EL (cell line): ENCODE data around the gene FAM193B.
A peak's percentile ranks its signal among the peaks of the same experiment; 100 is the strongest.

Experiments
- DNase-seq: peaks from one replicate; pipeline ENCODE4 v3.0.0-alpha.2; 2016

The FAM193B gene

DNA sequence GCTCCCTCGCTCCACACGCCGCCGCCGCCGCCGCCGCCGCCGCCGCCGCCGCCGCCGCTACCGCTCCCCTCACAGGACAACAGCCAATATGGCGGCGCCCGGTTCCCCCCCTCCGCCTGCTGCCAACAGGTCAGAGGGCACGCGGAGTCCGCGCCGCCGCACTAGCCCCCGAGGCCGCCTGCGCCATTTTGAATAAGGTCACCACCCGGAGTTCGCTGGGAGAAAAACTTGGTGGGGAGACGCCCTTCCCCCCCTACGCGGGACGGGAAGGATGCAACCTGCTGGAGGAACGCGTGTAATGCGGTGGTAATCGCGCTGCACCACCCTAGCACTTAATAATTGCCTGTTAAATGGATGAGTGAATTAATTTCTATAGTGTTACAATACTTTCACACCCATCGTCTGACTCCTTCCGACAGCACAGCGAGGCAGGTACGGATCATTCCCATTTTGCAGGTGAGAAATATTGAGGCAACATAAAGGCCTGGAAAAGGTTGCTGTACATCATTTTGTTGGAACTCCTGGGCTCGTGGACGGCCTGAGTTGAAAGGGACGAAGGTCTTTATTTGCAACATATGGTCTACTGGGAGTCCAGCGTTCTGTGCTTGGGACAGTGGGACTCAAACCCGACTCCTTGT is at the start of gene FAM193B:
Gene FAM193B (minus strand): TSS at position 90 of the 638 bp plus-strand sequence. CDS start 105 bp downstream, outside the sequence.
- peak; percentile 91 for DNase-seq

DNA sequence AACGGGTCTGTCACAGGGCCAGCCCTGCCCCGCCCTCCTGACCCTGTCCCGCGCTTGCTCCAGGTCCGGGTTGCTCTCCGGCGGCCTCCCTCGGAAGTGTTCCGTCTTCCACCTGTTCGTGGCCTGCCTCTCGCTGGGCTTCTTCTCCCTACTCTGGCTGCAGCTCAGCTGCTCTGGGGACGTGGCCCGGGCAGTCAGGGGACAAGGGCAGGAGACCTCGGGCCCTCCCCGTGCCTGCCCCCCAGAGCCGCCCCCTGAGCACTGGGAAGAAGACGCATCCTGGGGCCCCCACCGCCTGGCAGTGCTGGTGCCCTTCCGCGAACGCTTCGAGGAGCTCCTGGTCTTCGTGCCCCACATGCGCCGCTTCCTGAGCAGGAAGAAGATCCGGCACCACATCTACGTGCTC is 49.8 kb upstream of the FAM193B start:
- no peak for DNase-seq

DNA sequence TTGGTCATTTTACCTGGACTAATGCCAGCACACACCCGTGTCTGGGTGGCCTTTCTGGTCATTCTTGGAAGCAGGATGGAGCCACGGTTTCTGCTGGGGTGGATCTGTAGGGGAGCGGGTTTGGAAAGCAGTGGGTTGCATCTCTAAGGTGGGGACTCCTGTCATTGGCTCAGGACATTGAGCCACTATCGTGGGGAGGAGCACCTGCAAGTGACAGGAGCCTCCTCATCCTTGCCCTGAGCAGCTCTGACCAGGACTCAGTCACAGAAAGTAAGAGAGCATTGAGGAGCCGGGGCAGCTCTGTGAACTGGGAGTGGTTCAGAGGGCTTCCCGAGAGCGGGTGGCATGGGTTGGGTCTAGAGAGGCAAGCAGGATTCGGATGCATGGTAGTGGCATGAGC is 49.3 kb upstream of the FAM193B start:
- no peak for DNase-seq

DNA sequence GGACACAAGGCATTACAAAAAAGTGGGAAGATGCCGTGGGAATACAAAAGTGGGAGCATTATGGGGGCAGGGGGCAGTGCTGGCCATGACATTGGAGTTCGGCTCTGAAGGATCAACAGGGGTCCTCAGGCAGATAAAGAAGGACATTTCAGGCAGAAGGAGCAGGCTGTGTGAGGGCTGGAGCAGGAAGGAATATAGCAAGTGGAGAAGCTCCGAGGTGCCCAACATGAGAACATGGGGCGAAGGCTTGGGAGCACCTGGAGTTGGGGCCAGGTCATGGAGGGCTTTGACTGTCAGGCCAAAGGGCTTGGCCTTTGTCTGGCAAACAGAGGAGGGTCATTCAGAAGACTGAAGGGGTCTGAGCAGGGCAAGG is 48.1 kb upstream of the FAM193B start:
- DNase-seq, result no peak

DNA sequence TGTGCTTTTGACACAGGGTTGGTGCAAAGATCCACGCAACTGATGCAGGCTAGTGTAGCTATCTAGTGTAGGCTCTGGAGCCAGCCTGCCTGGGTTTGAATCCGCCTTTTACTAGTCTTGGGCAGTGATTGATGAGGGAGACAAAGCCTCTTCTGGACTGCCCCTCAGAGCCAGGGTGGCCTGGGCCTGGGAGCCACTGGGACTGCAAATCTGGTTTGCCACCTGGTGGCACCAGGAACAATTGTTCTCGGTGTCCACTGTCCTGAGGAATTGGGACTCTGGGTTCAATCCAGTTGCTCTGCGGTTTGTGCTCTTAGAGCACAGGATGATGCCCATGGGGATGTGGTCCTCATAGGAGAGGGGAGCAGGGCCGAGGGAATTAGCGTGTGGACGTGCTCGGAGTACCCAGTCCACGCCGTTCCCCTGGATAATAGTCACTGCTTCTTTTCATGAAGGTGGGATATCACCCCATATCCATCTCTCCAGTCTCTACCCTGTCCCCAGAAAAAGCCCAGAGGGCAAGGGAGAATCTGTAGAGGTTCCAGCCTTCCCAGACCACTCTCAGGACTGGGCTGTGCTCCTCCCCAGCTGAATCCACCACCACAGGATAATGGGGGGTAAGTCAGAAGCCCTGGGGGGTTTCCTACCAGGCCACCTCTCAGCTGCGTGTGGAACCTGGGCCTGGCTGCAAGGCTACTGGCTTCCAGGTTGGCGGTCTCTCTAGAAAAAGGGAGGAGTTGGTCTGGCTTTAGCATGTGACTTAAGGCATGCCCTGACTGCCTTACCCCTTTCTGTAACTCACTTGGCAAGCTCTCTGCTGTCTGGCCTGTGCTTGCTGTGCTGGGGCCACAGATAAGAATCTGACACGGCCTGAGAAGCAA is 47.5 kb upstream of the FAM193B start:
- DNase-seq, result no peak

DNA sequence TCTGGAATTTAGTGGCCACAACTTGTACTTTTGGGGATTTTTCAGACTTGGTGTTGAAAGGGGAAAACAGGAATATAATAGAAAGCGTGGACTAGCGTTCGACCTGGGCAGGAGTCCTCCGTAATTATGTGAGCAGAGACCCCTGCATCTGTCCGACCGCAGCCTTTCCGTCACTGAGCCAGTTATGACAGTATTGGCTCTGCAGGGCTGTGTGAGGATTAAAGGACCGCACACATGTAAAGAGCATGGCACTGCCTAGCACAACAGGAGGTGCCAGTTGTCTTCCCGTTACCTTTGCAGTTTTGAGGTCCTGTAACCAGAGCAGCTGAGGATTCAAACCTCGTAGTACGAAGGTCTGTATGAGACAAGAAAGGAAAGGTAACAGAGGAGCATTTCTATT is 46.8 kb upstream of the FAM193B start:
- no peak for DNase-seq

DNA sequence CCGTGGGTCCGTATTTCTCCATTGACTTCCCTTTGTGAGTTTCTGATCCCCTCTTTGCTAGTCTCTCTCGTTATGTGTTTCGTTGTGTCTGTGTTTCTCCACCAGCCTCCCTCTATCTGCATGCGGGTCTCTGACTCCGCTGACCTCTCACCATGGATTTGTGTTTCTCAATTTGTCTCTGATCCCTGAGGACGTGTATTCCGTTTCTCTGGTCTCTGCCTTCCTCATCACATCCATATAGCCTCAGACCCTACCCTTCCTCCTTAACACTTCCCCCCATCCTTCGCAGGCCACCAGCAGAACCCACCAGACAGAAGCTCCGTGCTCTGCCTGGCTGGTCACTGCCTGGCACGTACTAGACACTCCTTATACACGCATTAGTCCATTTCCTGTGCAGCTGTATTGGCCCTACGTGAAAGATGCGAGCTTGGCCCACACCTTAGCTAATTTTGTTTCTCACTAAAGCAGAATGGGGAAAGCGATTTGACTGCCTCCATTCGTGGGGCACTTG is 46.2 kb upstream of the FAM193B start:
- peak; percentile 37 for DNase-seq

DNA sequence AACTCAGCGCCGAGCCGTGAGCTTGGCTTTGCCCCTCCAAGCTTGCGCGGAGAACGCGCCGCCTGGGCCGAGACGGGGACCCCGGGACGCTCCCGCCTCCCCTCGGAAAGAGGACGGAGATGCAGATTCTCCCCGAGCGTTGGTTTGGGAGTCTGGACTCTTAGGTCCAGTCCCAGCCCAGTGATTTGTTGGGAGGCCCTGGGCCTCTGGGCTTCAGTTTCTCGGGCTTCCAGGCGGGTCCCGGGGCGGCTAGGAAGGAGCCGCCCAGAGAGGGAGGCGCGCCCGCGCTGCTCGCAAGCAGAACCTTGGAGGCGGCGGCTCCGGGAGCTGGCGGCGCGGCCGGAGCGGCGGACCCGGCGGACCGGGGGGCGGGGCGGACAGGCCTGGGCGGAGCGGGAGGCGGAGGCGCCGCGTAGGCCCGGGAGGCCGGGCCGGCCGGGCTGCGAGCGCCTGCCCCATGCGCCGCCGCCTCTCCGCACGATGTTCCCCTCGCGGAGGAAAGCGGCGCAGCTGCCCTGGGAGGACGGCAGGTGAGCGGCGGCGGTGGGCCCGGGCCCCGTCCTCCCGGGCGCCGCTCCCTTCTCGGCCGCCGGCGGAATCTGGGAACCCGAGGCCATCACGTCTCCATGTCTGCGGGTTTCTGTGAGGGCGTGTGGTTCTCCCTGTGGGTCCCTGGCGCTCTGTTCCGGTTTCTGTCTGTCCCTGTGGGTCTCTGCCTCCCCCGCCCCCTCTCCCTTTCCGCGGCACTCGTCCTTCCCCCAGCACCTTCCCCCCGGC is 45.6 kb upstream of the FAM193B start, which contains the start of gene B4GALT7:
Gene B4GALT7 (plus strand): TSS at position 402 of the 777 bp plus-strand sequence. CDS start 79 bp downstream, at position 481.
- peak; percentile 82 for DNase-seq

DNA sequence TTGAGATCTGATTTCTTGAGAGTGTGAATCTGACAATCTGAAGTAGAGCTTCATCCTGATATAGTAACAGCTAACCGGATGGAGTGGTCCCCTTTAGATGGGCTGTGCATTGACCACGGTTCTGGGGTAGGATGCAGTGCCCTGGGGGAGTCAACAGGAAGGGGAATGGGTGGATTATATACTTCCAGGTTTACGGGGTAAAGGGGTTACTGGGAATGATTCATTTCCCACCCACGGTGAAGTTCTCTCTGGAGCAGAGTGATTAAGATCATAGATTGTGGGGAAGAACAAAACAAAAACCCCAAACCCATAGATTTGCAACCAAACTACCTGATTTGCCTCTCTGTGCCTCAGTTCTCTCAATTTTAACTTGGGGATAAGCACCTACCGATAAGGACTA is 44.1 kb upstream of the FAM193B start:
- DNase-seq, result peak; percentile 29

DNA sequence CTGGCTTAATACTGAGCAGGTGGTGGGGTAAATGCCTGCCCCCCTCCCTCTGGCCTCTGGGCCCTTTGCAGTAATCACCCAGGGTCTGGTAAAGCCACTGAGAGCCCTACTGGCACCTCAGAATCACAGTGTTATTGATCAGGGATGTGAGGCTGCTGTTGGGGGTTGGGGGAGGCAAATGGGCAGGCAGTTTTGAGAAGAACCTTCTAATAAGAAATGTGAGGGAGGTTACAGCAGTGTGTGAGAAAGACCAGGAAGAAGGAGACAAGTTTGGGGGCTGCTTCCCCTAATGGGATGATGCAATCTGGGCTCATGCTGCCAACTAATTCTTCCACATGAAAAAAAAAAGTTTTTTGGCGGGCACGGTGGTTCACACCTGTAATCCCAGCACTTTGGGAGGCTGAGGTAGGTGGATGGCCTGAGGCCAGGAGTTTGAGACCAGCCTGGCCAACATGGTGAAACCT is 42.4 kb upstream of the FAM193B start:
- DNase-seq, result no peak

DNA sequence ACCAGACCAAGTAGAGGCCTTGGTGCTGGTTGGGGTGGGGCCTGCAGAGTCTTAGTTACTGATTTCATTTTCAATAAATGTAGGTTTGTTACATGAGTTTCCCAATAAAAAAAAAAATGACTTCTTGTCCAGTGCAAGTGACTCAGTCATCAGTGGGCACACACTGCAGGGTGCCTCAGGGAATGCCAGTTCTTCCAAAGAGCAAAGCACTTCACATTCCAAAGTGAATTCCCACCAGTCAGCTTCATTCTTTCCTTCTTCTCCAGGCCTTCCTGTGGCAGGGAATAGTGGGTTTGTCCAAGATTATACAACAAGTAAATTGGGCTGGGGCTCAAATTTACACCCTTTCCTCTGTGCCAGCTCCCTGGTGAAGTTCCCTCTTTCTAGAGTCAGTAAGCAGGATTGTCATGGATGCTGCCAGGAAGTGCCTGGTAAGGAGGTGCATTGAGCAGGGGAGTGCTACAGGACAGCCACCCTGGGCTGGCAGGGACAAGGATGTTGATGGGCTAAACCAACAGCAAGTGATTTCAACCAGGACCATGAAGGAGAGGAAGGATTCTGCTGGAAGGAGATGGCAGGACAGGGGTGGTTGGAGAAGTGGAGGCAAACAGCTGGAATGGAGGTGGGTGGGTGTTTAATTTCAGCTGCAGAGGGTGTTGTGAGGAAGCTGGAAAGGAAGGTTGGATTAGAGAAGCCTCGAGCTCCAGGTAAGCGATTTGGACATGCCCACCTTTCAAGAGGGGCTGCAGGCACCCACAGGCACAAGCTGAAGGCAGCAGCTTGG is 41.8 kb upstream of the FAM193B start:
- DNase-seq, result no peak

DNA sequence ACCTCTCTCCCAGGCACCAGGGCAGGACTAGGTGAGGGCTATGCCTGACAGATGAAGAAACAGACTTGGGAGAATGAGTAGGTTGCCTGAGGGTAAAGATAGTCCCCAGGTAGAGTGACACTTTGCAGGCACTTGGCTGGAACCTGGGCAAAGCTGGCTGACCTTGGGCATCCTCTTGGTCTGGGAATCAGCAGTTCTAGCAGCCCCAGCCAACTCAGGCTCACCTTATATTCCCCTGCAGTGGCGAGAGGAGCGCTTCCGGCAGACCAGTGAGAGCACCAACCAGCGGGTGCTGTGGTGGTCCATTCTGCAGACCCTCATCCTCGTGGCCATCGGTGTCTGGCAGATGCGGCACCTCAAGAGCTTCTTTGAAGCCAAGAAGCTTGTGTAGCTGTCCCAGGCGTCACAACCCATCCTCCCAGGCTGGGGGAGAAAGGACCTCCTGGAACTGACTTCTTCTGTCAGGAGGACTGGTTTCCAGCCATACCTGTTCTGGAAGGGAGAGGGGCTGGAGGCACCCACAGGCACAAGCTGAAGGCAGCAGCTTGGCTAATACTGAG is 40.7 kb upstream of the FAM193B start:
- no peak for DNase-seq

DNA sequence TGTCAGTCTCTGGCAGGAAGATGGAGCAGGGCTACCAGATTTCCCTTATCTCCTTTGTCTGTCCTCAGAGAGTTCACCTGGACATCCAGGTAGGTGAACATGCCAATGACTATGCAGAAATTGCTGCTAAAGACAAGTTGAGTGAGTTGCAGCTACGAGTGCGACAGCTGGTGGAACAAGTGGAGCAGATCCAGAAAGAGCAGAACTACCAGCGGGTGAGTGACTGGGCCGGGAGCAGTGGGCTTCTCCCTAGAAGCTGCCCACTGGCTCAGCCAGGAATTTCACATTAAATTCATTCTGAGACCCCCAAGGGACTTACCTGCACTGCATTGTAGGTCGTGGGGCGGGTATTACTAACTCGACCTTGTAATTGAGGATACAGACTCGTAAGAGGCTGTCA is 39.7 kb upstream of the FAM193B start:
- DNase-seq, result no peak

DNA sequence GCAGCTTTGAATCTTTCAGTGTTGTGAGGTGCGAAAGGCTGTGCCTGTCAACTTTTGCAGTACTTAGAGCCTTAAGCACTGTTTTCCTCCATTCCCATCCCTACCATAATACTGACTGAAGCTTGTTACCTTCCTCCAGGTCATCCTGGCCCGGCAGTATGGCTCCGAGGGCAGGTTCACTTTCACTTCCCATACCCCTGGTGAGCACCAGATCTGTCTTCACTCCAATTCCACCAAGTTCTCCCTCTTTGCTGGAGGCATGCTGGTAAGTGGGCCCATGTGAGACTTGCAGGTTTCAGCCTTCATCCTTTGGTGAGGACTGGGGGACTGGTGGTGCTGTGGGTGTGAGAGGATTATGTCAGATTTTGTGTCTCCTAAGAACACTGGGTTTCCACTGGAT is 39.1 kb upstream of the FAM193B start:
- no peak for DNase-seq

DNA sequence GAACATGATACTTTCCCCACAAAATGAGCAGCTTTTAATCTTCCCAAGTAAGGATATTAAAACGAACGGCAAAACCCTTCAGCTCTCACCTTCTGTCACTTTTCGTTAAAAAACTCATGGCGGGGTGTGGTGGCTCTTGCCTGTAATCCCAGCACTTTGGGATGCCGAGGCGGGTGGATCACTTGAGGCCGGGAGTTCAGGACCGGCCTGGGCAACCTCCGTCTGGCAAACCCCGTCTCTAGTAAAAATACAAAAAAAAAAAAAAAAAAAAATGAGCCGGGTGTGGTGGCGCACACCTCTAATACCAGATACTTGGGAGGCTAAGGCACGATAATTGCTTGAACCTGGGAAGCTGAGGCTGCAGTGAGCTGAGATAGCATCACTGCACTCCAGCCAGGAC is 38.5 kb upstream of the FAM193B start:
- DNase-seq, result no peak

DNA sequence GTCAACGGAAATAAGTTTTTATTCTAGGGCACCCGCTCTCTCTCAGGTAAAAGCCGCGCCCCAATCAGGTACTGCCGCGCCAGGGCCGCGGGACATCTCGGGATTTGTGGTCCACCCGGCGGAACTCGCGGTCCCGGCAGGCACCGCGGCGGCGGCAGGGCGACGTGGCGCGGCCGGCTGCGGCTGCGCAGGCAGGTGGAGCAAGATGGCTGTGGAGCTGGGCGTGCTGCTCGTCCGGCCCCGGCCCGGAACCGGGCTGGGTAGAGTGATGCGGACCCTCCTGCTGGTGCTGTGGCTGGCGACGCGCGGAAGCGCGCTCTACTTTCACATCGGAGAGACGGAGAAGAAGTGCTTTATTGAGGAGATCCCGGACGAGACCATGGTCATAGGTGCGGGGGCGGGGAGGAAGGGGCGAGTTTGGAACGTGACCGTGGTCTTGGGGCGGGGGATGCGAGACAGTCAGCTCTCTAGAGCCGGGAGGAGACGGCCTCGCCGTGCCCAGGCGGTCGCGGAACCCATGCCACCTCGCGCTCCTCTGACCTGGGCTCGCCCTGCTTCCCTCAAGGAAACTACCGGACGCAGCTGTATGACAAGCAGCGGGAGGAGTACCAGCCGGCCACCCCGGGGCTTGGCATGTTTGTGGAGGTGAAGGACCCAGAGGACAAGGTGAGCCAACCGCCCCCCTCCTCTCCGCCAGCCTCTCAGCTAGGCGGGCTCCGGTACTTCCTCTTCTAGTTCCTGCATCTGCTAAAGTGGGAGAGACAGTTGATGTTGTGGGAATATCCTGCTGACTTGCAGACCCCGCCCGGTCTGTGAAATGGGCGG is 37.9 kb upstream of the FAM193B start, which contains the start of gene TMED9:
Gene TMED9 (plus strand): TSS at position 194 of the 825 bp plus-strand sequence. CDS start 12 bp downstream, at position 206.
- peak; percentile 82 for DNase-seq

DNA sequence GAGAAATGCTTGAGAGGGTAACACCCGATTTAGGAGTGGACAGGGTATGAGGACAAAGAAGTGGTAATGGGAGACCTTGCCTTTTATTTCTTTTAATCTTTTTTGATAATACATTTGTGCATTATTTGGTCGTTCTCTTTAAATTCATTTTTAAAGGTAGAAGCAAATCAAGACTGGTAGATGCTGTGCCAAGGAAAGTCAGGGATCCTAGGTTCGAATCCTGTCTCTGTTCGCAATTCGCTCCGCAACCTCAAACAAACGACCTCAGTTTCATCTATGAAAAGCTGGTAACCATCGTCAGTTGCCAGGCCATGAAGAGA is 37.3 kb upstream of the FAM193B start:
- DNase-seq, result no peak

DNA sequence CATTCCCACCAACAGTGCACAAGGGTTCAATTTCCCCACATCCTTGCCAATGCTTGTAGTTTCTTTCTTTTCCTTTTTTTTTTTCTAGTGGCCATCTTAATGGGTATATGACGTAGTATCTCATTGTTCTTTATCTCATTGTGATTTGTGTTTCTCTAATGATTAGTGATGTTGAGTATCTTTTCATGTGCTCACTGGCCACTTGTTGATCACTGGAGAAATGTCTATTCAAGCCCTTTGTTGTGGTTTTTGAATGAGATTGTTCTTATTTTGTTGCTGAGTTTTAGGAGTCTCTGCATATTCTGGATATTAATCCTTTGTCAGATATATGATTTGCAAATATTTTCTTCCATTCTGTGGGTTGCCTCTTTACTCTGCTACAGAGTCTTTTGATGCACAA is 36.0 kb upstream of the FAM193B start:
- no peak for DNase-seq

DNA sequence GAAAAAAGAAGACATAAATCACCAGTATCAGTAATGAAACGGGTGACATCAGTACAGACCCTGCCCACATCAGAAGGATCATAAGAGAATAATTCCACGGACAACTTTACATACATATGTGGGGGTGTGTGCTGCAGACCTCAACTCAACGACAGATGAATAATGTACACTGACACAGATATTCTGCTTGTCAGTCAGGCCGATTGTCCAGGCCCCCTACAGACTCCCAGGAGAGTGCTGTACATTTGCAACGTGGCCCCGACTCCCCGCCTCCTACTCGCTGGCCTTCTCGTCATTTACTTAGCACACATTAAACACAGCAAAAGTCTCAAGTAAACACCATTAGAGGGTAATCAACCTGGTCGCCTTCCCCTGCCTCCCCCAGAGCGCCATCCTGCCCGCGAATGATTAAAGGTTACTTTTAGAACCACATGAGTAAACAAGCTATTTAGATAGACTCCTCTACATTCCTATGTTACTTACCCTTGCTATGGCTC is 34.1 kb upstream of the FAM193B start:
- no peak for DNase-seq

DNA sequence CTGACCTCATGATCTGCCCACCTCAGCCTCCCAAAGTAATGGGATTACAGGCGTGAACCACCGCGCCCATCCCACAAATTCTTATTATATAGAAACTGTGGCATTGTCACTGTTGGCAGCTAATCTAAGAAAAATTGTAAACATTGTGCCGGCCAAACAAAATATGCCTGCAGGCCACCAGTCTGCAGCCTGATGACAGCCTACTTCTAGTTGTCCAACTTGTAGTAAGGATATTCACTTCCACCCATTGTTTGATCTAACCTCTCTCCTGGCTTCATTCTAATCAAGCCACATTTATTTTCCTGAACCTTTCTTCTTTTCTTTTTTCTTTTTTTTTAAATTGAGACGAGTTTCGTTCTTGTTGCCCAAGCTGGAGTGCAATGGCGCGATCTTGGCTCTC is 24.0 kb upstream of the FAM193B start:
- no peak for DNase-seq

DNA sequence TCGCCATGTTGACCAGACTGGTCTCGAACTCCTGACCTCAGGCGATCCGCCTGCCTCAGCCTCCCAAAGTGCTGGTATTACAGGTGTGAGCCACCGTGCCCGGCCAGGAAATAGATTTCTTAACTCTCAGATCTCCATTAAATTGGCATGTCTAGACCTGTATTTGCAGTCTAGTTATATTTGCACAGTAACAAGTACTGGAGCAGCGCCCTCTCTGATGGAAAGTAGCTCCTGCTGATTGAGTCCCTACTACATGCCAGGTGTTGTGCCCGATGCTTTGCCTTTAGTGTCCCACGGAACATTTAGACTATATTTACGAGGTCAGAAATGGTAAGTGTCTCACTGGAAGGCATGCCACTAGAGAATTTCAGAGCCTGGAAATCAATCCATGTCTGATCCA is 21.8 kb upstream of the FAM193B start:
- DNase-seq, result no peak
